GM12878 (cell line): Measurements from ENCODE around the gene SERPINE2. TPM values are rescaled to one million over a fixed set of nuclear protein-coding genes. Genes with fewer than 3 reads are reported as not detected.

Experiments
- ATAC-seq: fragments of 200-7000 bp; cut with Tn5 transposase; 3 replicates; pipeline ENCODE4 v1.9.1; 2020; ENCODE audit warnings: mild to moderate bottlenecking, moderate library complexity
- BruUV-seq: library from RNA; stranded (reverse); fragments of 400-500 nt; replicated peaks from 2 replicates; lab custom pipeline; 2021; lab: Mats Ljungman, UMichigan
- CTCF ChIA-PET: fragments of 300-600 bp; sonication (Branson Sonifier 250); formaldehyde crosslinking; extraction: SDS; loops from one replicate; lab custom pipeline; 2021; ENCODE audit warnings: inconsistent platforms; lab: Yijun Ruan, JAX
- POLR2A ChIA-PET: fragments of 350-600 bp; formaldehyde crosslinking; extraction: SDS; loops from one replicate; lab custom pipeline; 2021; ENCODE audit warnings: inconsistent platforms; lab: Charles Lee
- RAD21 ChIA-PET: fragments of 300-600 bp; sonication (Branson Sonifier 250); formaldehyde crosslinking; loops from one replicate; lab custom pipeline; 2023; ENCODE audit warnings: antibody characterized with exemption; ENCODE audit not compliant: unreplicated experiment; lab: Charles Lee
- SMC1A ChIA-PET: fragments of 300-600 bp; sonication (Branson Sonifier 250); formaldehyde crosslinking; loops from one replicate; lab custom pipeline; 2023; ENCODE audit not compliant: unreplicated experiment, uncharacterized antibody; lab: Charles Lee
- DNase-seq: peaks from one replicate; pipeline ENCODE4 v3.0.0-alpha.2; 2011; ENCODE audit warnings: low read depth, low spot score
- FAIRE-seq: peaks from 3 replicates; lab custom pipeline; 2011; peaks lifted over from hg19 to GRCh38; lab: Jason Lieb, UNC
- H2AFZ ChIP-seq: 2 replicates; pipeline ENCODE4 v1.6.0; 2011; ENCODE audit warnings: low read depth, low read length, control low read depth; ENCODE audit not compliant: control insufficient read depth
- H3K27ac ChIP-seq: 2 replicates; pipeline ENCODE4 v1.5.1; 2011; ENCODE audit warnings: control low read depth; ENCODE audit not compliant: control insufficient read depth, insufficient read depth
- H3K27me3 ChIP-seq, 2 experiments: replicated peaks in 1 of 2; 2 replicates each; pipeline versions ENCODE4 v1.6.0 to v1.6.1; 2011; ENCODE audit warnings: low read length in 1 of 2; ENCODE audit not compliant: control insufficient read depth in 2 of 2, insufficient read depth in 2 of 2
- H3K36me3 ChIP-seq, 2 experiments: 2 replicates each; pipeline ENCODE4 v1.5.1; 2011; ENCODE audit warnings: low read length in 1 of 2; ENCODE audit not compliant: control insufficient read depth in 2 of 2, insufficient read depth in 2 of 2
- H3K4me1 ChIP-seq: 2 replicates; pipeline ENCODE4 v1.6.1; 2011; ENCODE audit warnings: mild to moderate bottlenecking, low read length, moderate library complexity, mixed read lengths; ENCODE audit not compliant: control insufficient read depth, insufficient read depth
- H3K4me2 ChIP-seq: 2 replicates; pipeline ENCODE4 v1.6.0; 2011; ENCODE audit warnings: control low read depth; ENCODE audit not compliant: control insufficient read depth, insufficient read depth
- H3K4me3 ChIP-seq: fragments of 200-600 bp; sonication (generic); 2 replicates; pipeline ENCODE4 v1.5.1; 2016
- H3K79me2 ChIP-seq: 2 replicates; pipeline ENCODE4 v1.6.0; 2011; ENCODE audit warnings: low read length; ENCODE audit not compliant: control insufficient read depth, insufficient read depth
- H3K9ac ChIP-seq: 2 replicates; pipeline ENCODE4 v1.8.0; 2011; ENCODE audit warnings: low read length, control low read depth, mixed read lengths; ENCODE audit not compliant: control insufficient read depth, insufficient read depth
- H3K9me3 ChIP-seq: replicated peaks from 3 replicates; pipeline ENCODE4 v1.5.1; 2011; ENCODE audit warnings: mild to moderate bottlenecking, low read length; ENCODE audit not compliant: control insufficient read depth, insufficient read depth
- H4K20me1 ChIP-seq: 2 replicates; pipeline ENCODE4 v1.6.0; 2011; ENCODE audit not compliant: control insufficient read depth, insufficient read depth
- CBX3 ChIP-seq: fragments of 200-600 bp; sonication (generic); IDR thresholded peaks from 2 replicates; pipeline ENCODE4 v1.6.1; 2016; ENCODE audit warnings: low read depth, borderline replicate concordance
- CEBPZ ChIP-seq: fragments of 150-350 bp; IDR thresholded peaks from 2 replicates; pipeline ENCODE4 v1.6.1; 2016; ENCODE audit warnings: low read depth, low read length
- IKZF2 ChIP-seq, 2 experiments: fragments of 450-650 bp; IDR thresholded peaks; 2 replicates each; pipeline ENCODE4 v1.6.1; 2017; ENCODE audit warnings: mild to moderate bottlenecking in 2 of 2, moderate library complexity in 2 of 2
- KLF5 ChIP-seq: fragments of 450-650 bp; IDR thresholded peaks from 2 replicates; pipeline ENCODE4 v1.6.1; 2014; ENCODE audit warnings: mild to moderate bottlenecking; ENCODE audit not compliant: partially characterized antibody
- MEF2B ChIP-seq: fragments of 450-650 bp; IDR thresholded peaks from 2 replicates; pipeline ENCODE4 v1.6.1; 2018; ENCODE audit warnings: mild to moderate bottlenecking, moderate library complexity; ENCODE audit not compliant: partially characterized antibody, poor library complexity, severe bottlenecking
- PAX5 ChIP-seq: IDR thresholded peaks from 2 replicates; pipeline ENCODE4 v1.6.1; 2011; ENCODE audit warnings: low read depth, low read length, borderline replicate concordance
- RCOR1 ChIP-seq: conservative IDR thresholded peaks from 2 replicates; pipeline ENCODE4 v1.6.1; 2012; ENCODE audit warnings: low read depth, low read length, improper control_type of control experiment
- SMC3 ChIP-seq: IDR thresholded peaks from 2 replicates; pipeline ENCODE4 v1.6.1; 2011; ENCODE audit warnings: low read length, improper control_type of control experiment, borderline replicate concordance
- SREBF1 ChIP-seq: IDR thresholded peaks from 2 replicates; pipeline ENCODE4 v1.6.1; 2012; ENCODE audit warnings: mild to moderate bottlenecking, low read length
- USF1 ChIP-seq: IDR thresholded peaks from 2 replicates; pipeline ENCODE4 v1.6.1; 2011; ENCODE audit warnings: borderline replicate concordance, low read depth, mild to moderate bottlenecking, moderate library complexity, mixed read lengths, low read length; ENCODE audit not compliant: insufficient read depth; ENCODE audit errors: extremely low read length
- WGBS: methylation state at CpG from one replicate; pipeline ENCODE4 v1.1.6; 2016; ENCODE audit warnings: low lambda C conversion rate; ENCODE audit not compliant: insufficient replicate concordance, insufficient coverage; ENCODE audit errors: missing lambda C conversion rate; 5-methylcytosine and 5-hydroxymethylcytosine counted together
- in situ Hi-C: fragments of 300-500 bp; cut with MboI; formaldehyde crosslinking; loops from 9 replicates; pipeline ENCODE4 v1.14.3; 2018; ENCODE audit warnings: mixed read lengths
- intact Hi-C: fragments of 100-400 bp; cut with micrococcal nuclease; formaldehyde crosslinking; loops from one replicate; pipeline ENCODE4 v1.14.2; 2022; ENCODE audit not compliant: unreplicated experiment
- polyA plus RNA-seq, 11 experiments: library from polyadenylated mRNA; depleted of rRNA in 4 of 11; unstranded in 6 of 11; stranded (reverse) in 5 of 11; fragments of >200 nt; fragmentation: Nextera tagmentation in 4 of 11; fragmentation: Illumina TruSeq in 1 of 11; extraction: Ambion mirVana in 4 of 11; extraction: Trizol in 1 of 11; gene quantifications; 1 replicate in 1 of 11; 2 replicates in 10 of 11; pipeline versions ENCODE4 v1.2.1 to v1.2.3, GENCODE V29; 2011 to 2016; ENCODE audit warnings: inconsistent platforms in 2 of 11, missing spikeins in 2 of 11, low read depth in 1 of 11
- total RNA-seq, 4 experiments: library from RNA; depleted of rRNA in 3 of 4; stranded (reverse); fragments of >200 nt in 3 of 4; fragmentation: Illumina TruSeq in 1 of 4; extraction: Trizol in 1 of 4; gene quantifications; 2 replicates each; pipeline versions ENCODE4 v1.2.1 to v1.2.3, GENCODE V29; 2013 to 2021
- TF ChIP-seq, protein P1 (sequence below): fragments of 450-650 bp; IDR thresholded peaks from 2 replicates; pipeline ENCODE4 v1.6.1; 2018; ENCODE audit warnings: borderline replicate concordance, mild to moderate bottlenecking; ENCODE audit not compliant: partially characterized antibody
- TF ChIP-seq, protein P2 (sequence below): fragments of 450-650 bp; IDR thresholded peaks from 2 replicates; pipeline ENCODE4 v1.6.1; 2017; ENCODE audit warnings: borderline replicate concordance

SERPINE2 gene
- total and polyA plus RNA-seq, 10 of the 15 experiments (the other 5 are each of a cell fraction or from before 2014, with no cell fraction given) = 0.18 to 1.7 (median 0.39) TPM

- Histone ChIP-seq H3K27me3 (peaks cover 0 to 2% of the 10 kb centered on the region in 2 experiments; a peak in 2 of 4 replicates), H3K9me3 (no peaks in the 10 kb centered on the region), H3K4me2 (no peak overlapping the region), H3K4me1 (no peaks in the 10 kb centered on the region), H3K79me2 (no peaks in the 10 kb centered on the region), H3K36me3 (no peaks in the 10 kb centered on the region), H3K4me3 (no peak overlapping the region), H4K20me1 (no peaks in the 10 kb centered on the region), H3K9ac (no peak overlapping the region), H2AFZ (no peak overlapping the region), H3K27ac (no peak overlapping the region)
- DNase-seq (no peak), ATAC-seq (no peak), FAIRE-seq (no peak)
- RAD21 ChIA-PET = interaction anchor here (1.1 to 5.0 kb wide), 3 partner anchors 21 to 292 kb away, joined by 5 to 93 read pairs (median 12); no protein-coding TSS in a partner anchor
- no TSS peak for BruUV-seq
- CTCF ChIA-PET = interaction anchor here (0.8 to 11.1 kb wide), 5 partner anchors 9 to 296 kb away, joined by 3 to 188 read pairs (median 55); no protein-coding TSS in a partner anchor
- 72% methylated on average over 12 of the region's 12 CpGs for WGBS
- POLR2A ChIA-PET = no interaction called here
- intact Hi-C loops (no loop called here), in situ Hi-C loops (loop anchor here (5.0 to 25.0 kb wide), 2 partner anchors 296 to 646 kb away; no protein-coding TSS in a partner anchor)
- SMC1A ChIA-PET = interaction anchor here (0.8 to 7.2 kb wide), 3 partner anchors 10 to 296 kb away, joined by 3 to 108 read pairs (median 25); no protein-coding TSS in a partner anchor
- TF ChIP-seq, protein P1, sequence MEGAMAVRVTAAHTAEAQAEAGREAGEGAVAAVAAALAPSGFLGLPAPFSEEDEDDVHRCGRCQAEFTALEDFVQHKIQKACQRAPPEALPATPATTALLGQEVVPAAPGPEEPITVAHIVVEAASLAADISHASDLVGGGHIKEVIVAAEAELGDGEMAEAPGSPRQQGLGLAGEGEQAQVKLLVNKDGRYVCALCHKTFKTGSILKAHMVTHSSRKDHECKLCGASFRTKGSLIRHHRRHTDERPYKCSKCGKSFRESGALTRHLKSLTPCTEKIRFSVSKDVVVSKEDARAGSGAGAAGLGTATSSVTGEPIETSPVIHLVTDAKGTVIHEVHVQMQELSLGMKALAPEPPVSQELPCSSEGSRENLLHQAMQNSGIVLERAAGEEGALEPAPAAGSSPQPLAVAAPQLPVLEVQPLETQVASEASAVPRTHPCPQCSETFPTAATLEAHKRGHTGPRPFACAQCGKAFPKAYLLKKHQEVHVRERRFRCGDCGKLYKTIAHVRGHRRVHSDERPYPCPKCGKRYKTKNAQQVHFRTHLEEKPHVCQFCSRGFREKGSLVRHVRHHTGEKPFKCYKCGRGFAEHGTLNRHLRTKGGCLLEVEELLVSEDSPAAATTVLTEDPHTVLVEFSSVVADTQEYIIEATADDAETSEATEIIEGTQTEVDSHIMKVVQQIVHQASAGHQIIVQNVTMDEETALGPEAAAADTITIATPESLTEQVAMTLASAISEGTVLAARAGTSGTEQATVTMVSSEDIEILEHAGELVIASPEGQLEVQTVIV = no peak
- TF ChIP-seq CEBPZ (no peak), RCOR1 (no peak), CBX3 (no peak), USF1 (no peak), SMC3 (no peak), IKZF2 (IDR thresholded peaks at IDR 0.05) (no peak), MEF2B (no peak), PAX5 (no peak), SREBF1 (no peak), KLF5 (no peak)
- TF ChIP-seq, protein P2, sequence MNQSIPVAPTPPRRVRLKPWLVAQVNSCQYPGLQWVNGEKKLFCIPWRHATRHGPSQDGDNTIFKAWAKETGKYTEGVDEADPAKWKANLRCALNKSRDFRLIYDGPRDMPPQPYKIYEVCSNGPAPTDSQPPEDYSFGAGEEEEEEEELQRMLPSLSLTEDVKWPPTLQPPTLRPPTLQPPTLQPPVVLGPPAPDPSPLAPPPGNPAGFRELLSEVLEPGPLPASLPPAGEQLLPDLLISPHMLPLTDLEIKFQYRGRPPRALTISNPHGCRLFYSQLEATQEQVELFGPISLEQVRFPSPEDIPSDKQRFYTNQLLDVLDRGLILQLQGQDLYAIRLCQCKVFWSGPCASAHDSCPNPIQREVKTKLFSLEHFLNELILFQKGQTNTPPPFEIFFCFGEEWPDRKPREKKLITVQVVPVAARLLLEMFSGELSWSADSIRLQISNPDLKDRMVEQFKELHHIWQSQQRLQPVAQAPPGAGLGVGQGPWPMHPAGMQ = no peak
Observed at GRCh38 chr2:223991611-223992010, 47.5 kb downstream of the SERPINE2 start.
